Spleen (tissue), 11 donors: ENCODE measurements around the gene KLF3. TPM values are rescaled to one million over a fixed set of nuclear protein-coding genes. Genes with fewer than 3 reads are reported as not detected.
"Not testable (repeated sequence)": the region's sequence is repeated elsewhere in the genome, so short reads cannot be mapped to it uniquely, and the experiment has no call there.

ENCODE experiments used
- DNase-seq: peaks from one replicate; pipeline ENCODE4 v3.0.0-alpha.2; 2020
- H3K27ac ChIP-seq, 8 donors: fragments of 200-600 bp; sonication (generic) in 7 of 8; 1 replicate in 4 of 8; 2 replicates in 4 of 8; pipeline versions ENCODE4 v1.5.0 to v1.8.0; 2016 to 2021; ENCODE audit warnings: inconsistent platforms in 4 of 8, mild to moderate bottlenecking in 4 of 8, moderate library complexity in 1 of 8
- H3K27me3 ChIP-seq, 7 donors: fragments of 200-600 bp; sonication (generic) in 6 of 7; replicated peaks in 1 of 7; 1 replicate in 4 of 7; 2 replicates in 3 of 7; pipeline versions ENCODE4 v1.5.0 to v1.8.0; 2016 to 2021; ENCODE audit warnings: inconsistent platforms in 3 of 7, mild to moderate bottlenecking in 1 of 7
- H3K36me3 ChIP-seq, 6 donors: fragments of 200-600 bp; sonication (generic) in 5 of 6; 1 replicate in 4 of 6; 2 replicates in 2 of 6; pipeline versions ENCODE4 v1.5.0 to v1.8.0; 2016 to 2021; ENCODE audit warnings: inconsistent platforms in 2 of 6
- H3K4me1 ChIP-seq, 6 donors: fragments of 200-600 bp; sonication (generic) in 5 of 6; 1 replicate in 3 of 6; 2 replicates in 3 of 6; pipeline versions ENCODE4 v1.5.0 to v1.8.0; 2016 to 2021; ENCODE audit warnings: inconsistent platforms in 3 of 6
- H3K4me3 ChIP-seq, 8 donors: fragments of 200-600 bp; sonication (generic) in 7 of 8; 1 replicate in 4 of 8; 2 replicates in 4 of 8; pipeline versions ENCODE4 v1.5.0 to v1.8.0; 2016 to 2021; ENCODE audit warnings: inconsistent platforms in 4 of 8, mild to moderate bottlenecking in 4 of 8, moderate library complexity in 2 of 8
- H3K9me3 ChIP-seq, 8 donors: fragments of 200-600 bp; sonication (generic) in 7 of 8; 1 replicate in 4 of 8; 2 replicates in 4 of 8; pipeline versions ENCODE4 v1.5.0 to v1.8.0; 2016 to 2021; ENCODE audit warnings: inconsistent platforms in 4 of 8
- POLR2A ChIP-seq, 3 donors: fragments of 450-650 bp; IDR thresholded peaks; one replicate each; pipeline ENCODE4 v1.5.1; 2017; ENCODE audit warnings: antibody characterized with exemption in 3 of 3, mild to moderate bottlenecking in 1 of 3
- POLR2AphosphoS5 ChIP-seq, 3 donors: sonication (generic); formaldehyde crosslinking; IDR thresholded peaks; one replicate each; pipeline ENCODE4 v1.5.1; 2017; ENCODE audit warnings: antibody characterized with exemption in 3 of 3
- WGBS, 5 donors: extraction: QIAGEN DNeasy Blood & Tissue Kit in 3 of 5; methylation state at CpG; one replicate each; pipeline versions ENCODE4 v1.1.5 to v1.1.7; 2013 to 2018; 5-methylcytosine and 5-hydroxymethylcytosine counted together
- intact Hi-C: fragments of 100-400 bp; cut with DNase I; formaldehyde crosslinking; loops from one replicate; pipeline ENCODE4 v1.15.0; 2023; ENCODE audit warnings: low total_unique reads
- polyA plus RNA-seq, 3 donors: library from polyadenylated mRNA; stranded (reverse); fragments of 200-250 nt; gene quantifications; one replicate each; pipeline ENCODE4 v1.2.1, GENCODE V29; 2013
- total RNA-seq, 7 donors: library from RNA; depleted of rRNA in 3 of 7; stranded (reverse); fragments of >200 nt in 3 of 7; fragmentation: NEBNext Ultra II Directional in 4 of 7; extraction: Animal tissue kit (Norgen Biotek cat#: 25700) in 4 of 7; gene quantifications; one replicate each; pipeline versions ENCODE4 v1.1.0 to v1.2.1, GENCODE V29; 2016 to 2021
- TF ChIP-seq, protein P1 (sequence below), 11 experiments: fragments of 200-600 bp in 7 of 11; fragments of 450-650 bp in 4 of 11; sonication (generic) in 4 of 11; IDR thresholded peaks in 8 of 11; conservative IDR thresholded peaks in 3 of 11; 1 replicate in 7 of 11; 2 replicates in 4 of 11; pipeline versions ENCODE4 v1.4.0 to v1.8.0; 2016 to 2021; ENCODE audit warnings: antibody characterized with exemption in 11 of 11, inconsistent platforms in 4 of 11, mild to moderate bottlenecking in 1 of 11
- donor health status: healthy with polysubstance abuse.
- donor health status: DM: no; HTN: no; CAD: no; lungs with moderate emphysema.
- donor health status: DM: no; HTN: no; CAD: no.
- donor health status: Bipolar disorder and iron deficiency.
- donor health status: healthy.
- donor health status: DM: no; HTN: no; CAD: no.
- donor health status: DM: yes; HTN: yes; CAD: no.

KLF3 gene
- total and polyA plus RNA-seq, 10 donors, result 8.0 to 87.5 (median 63.1) TPM

GRCh38 chr4:38625508-38625907 lies 38.5 kb upstream of the KLF3 start:
- no peaks in the 10 kb centered on the region for H3K27me3 ChIP-seq
- no peak overlapping the region for H3K4me3 ChIP-seq
- intact Hi-C loops, result no loop called here
- no peaks in the 10 kb centered on the region for H3K9me3 ChIP-seq
- TF ChIP-seq POLR2A (IDR thresholded peaks at IDR 0.05), result no peak
- H3K27ac ChIP-seq, result no peak overlapping the region
- peaks cover 0 to 13% (median 0%) of the 10 kb centered on the region in 6 donors for H3K4me1 ChIP-seq
- no peak for DNase-seq
- 75 to 87% (median 81%) methylated on average over 3 of the region's 3 CpGs for WGBS, 5 donors
- no peaks in the 10 kb centered on the region for H3K36me3 ChIP-seq

GRCh38 chr4:38626901-38627444 lies 37.0 kb upstream of the KLF3 start:
- H3K36me3 ChIP-seq, H3K4me1 ChIP-seq, H3K27ac ChIP-seq, intact Hi-C loops, H3K9me3 ChIP-seq, DNase-seq, H3K4me3 ChIP-seq, H3K27me3 ChIP-seq: not testable (repeated sequence)
- WGBS, 5 donors, result 93 to 98% (median 97%) methylated on average over 7 to 32 of the region's 32 CpGs

- Histone ChIP-seq H3K9me3 (no peaks in the 10 kb centered on the region), H3K36me3 (no peaks in the 10 kb centered on the region), H3K27ac (no peak overlapping the region), H3K27me3 (no peaks in the 10 kb centered on the region), H3K4me3 (no peak overlapping the region), H3K4me1 (no peaks in the 10 kb centered on the region)
- intact Hi-C loops, result no loop called here
- no peak for TF ChIP-seq POLR2AphosphoS5 (IDR thresholded peaks at IDR 0.05)
- no peak for TF ChIP-seq POLR2A (IDR thresholded peaks at IDR 0.05)
- TF ChIP-seq, protein P1, sequence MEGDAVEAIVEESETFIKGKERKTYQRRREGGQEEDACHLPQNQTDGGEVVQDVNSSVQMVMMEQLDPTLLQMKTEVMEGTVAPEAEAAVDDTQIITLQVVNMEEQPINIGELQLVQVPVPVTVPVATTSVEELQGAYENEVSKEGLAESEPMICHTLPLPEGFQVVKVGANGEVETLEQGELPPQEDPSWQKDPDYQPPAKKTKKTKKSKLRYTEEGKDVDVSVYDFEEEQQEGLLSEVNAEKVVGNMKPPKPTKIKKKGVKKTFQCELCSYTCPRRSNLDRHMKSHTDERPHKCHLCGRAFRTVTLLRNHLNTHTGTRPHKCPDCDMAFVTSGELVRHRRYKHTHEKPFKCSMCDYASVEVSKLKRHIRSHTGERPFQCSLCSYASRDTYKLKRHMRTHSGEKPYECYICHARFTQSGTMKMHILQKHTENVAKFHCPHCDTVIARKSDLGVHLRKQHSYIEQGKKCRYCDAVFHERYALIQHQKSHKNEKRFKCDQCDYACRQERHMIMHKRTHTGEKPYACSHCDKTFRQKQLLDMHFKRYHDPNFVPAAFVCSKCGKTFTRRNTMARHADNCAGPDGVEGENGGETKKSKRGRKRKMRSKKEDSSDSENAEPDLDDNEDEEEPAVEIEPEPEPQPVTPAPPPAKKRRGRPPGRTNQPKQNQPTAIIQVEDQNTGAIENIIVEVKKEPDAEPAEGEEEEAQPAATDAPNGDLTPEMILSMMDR (IDR thresholded peaks at IDR 0.05 in 8 of 11, conservative IDR thresholded peaks at IDR 0.05 in 3 of 11), result no peak
- DNase-seq, result no peak
These were observed 33.5 kb upstream of the KLF3 start for GRCh38 chr4:38630519-38630918.

GRCh38 chr4:38634047-38634759 lies 29.8 kb upstream of the KLF3 start:
- TF ChIP-seq, protein P1 (IDR thresholded peaks at IDR 0.05 in 8 of 11, conservative IDR thresholded peaks at IDR 0.05 in 3 of 11), result no peak
- TF ChIP-seq POLR2AphosphoS5 (IDR thresholded peaks at IDR 0.05) (no peak), POLR2A (IDR thresholded peaks at IDR 0.05) (no peak)

GRCh38 chr4:38639242-38639641 lies 24.8 kb upstream of the KLF3 start:
- no peak overlapping the region for H3K4me3 ChIP-seq
- no peaks in the 10 kb centered on the region for H3K27me3 ChIP-seq
- H3K36me3 ChIP-seq, result no peaks in the 10 kb centered on the region
- H3K27ac ChIP-seq, result no peak overlapping the region
- 88 to 99% (median 92%) methylated on average over 3 of the region's 3 CpGs for WGBS, 5 donors
- no peaks in the 10 kb centered on the region for H3K4me1 ChIP-seq
- TF ChIP-seq POLR2A (IDR thresholded peaks at IDR 0.05) (no peak), POLR2AphosphoS5 (IDR thresholded peaks at IDR 0.05) (no peak)
- TF ChIP-seq, protein P1 (IDR thresholded peaks at IDR 0.05 in 8 of 11, conservative IDR thresholded peaks at IDR 0.05 in 3 of 11), result no peak
- DNase-seq, result no peak
- intact Hi-C loops, result no loop called here
- peaks cover 0 to 13% (median 0%) of the 10 kb centered on the region in 8 donors for H3K9me3 ChIP-seq

More at GRCh38 chr4:38634047-38634759, 29.8 kb upstream of the KLF3 start:
- Histone ChIP-seq H3K36me3 (no peaks in the 10 kb centered on the region), H3K27ac (no peak overlapping the region), H3K4me1 (no peaks in the 10 kb centered on the region), H3K4me3 (no peak overlapping the region), H3K27me3 (no peaks in the 10 kb centered on the region), H3K9me3 (no peaks in the 10 kb centered on the region)
- intact Hi-C loops, result no loop called here
- WGBS, 5 donors, result 83 to 94% (median 88%) methylated on average over 3 of the region's 3 CpGs
- DNase-seq, result no peak
